AG04449 (cell line): ENCODE results near the gene NCSTN.

Experiments
- CTCF ChIA-PET: fragments of 350-600 bp; formaldehyde crosslinking; extraction: SDS; loops from one replicate; lab custom pipeline; 2021; ENCODE audit warnings: antibody characterized with exemption; lab: Yijun Ruan, JAX
- POLR2A ChIA-PET: fragments of 400-600, 350-600 bp; formaldehyde crosslinking; extraction: SDS; loops from one replicate; lab custom pipeline; 2020; ENCODE audit warnings: antibody characterized with exemption, inconsistent platforms; lab: Yijun Ruan, JAX
- DNase-seq: peaks from one replicate; pipeline ENCODE4 v3.0.0-alpha.2; 2010; ENCODE audit warnings: low read depth, low spot score
- H3K4me3 ChIP-seq: 2 replicates; pipeline ENCODE4 v1.5.1; 2011; ENCODE audit warnings: low read depth, mild to moderate bottlenecking, control low read depth, low read length
- TF ChIP-seq, protein P1 (sequence below): IDR thresholded peaks from one replicate; pipeline ENCODE4 v1.5.1; 2011; ENCODE audit warnings: mild to moderate bottlenecking, moderate library complexity, low read length, control low read depth, inconsistent platforms; ENCODE audit not compliant: insufficient read depth; ENCODE audit errors: missing control alignments

Gene NCSTN

DNA sequence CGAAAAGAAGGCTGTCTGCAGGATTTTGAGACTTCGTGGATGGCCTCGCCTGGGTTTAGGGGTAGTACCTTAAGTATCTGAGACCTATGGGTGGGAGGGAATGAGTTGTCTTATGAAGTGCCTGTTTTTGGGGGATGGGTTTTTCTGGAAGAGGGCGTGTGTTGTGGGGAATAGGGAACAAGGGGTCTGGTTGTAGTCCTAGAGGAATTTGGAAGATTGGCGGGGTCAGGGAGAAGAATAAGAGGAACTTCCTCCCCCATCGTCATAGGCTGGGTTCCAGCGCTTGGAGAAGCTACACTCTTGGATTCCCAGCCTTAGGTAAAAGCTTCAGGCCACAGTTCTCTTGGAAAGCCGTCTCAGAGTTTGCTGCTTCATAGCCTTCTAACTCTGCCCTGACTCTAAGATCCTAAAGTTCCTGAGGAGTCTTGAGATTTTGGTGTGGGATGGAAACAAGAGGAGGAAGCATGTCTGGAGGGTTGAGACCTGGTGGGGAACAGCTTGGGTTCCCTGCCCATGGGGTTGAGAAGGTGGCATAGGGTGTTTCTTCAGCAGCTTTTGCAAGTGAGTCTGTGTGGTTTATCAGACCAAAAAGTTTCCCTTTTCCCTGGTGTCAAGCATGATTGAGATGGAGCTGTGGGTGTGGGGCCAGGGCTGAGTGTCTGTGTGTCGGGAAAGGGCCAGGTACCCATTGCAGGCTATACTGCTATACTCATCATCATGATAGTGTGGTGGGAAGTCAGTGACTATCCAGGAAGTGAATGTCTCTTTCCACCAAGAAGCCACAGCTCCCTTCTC, 59.0 kb downstream of the NCSTN start:
- no peak for DNase-seq
- H3K4me3 ChIP-seq, result no peak overlapping the region
- TF ChIP-seq, protein P1, sequence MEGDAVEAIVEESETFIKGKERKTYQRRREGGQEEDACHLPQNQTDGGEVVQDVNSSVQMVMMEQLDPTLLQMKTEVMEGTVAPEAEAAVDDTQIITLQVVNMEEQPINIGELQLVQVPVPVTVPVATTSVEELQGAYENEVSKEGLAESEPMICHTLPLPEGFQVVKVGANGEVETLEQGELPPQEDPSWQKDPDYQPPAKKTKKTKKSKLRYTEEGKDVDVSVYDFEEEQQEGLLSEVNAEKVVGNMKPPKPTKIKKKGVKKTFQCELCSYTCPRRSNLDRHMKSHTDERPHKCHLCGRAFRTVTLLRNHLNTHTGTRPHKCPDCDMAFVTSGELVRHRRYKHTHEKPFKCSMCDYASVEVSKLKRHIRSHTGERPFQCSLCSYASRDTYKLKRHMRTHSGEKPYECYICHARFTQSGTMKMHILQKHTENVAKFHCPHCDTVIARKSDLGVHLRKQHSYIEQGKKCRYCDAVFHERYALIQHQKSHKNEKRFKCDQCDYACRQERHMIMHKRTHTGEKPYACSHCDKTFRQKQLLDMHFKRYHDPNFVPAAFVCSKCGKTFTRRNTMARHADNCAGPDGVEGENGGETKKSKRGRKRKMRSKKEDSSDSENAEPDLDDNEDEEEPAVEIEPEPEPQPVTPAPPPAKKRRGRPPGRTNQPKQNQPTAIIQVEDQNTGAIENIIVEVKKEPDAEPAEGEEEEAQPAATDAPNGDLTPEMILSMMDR, result no peak
- CTCF ChIA-PET, result interaction anchor here (1.6 kb wide), 1 partner anchor 209 kb away, joined by 3 read pairs; no protein-coding TSS in a partner anchor
- POLR2A ChIA-PET, result no interaction called here

DNA sequence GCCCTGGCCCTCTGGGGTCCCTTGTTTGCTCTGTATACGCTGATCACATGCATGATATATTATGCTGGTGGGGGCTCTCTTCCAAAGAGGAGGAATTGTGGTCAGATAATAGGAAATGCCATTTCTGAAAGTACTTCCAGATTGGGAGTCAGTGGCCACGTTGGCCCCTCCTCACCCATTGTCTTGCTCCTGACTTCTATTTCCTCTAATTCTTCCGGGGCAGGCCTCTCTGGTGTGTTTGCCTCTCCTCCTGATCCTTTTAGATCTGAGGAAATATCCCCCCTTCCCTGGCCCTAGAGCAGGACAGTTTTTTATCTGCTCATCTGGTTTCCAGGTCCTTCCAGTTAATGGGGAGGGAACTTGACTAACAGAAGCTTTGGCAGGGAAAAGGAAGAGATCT, 60.1 kb downstream of the NCSTN start:
- POLR2A ChIA-PET, result no interaction called here
- CTCF ChIA-PET, result interaction anchor here (1.6 kb wide), 1 partner anchor 210 kb away, joined by 3 read pairs; no protein-coding TSS in a partner anchor
- TF ChIP-seq, protein P1, result no peak
- no peak for DNase-seq
- H3K4me3 ChIP-seq, result no peak overlapping the region

DNA sequence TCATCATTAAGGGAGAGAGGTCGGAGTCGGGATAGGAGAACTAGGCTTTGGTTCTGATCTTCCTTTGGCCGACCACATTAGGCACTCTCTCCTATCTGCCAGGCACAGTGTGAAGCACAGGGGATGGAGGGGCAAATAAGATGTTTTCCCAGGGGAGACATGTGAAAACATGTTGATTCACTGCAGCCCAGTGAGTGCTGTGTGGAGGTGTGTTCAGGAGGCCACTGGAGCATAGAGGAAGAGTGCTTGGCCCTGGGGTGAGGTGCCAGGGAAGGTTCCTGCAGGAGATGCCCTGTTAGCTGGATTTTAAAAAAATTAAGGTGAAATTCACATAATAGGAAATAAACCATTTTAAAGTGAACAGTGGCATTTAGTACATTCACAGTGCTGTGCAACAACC, 60.9 kb downstream of the NCSTN start:
- TF ChIP-seq, protein P1, result no peak
- ChIA-PET CTCF (no interaction called here), POLR2A (no interaction called here)
- no peak overlapping the region for H3K4me3 ChIP-seq
- no peak for DNase-seq

DNA sequence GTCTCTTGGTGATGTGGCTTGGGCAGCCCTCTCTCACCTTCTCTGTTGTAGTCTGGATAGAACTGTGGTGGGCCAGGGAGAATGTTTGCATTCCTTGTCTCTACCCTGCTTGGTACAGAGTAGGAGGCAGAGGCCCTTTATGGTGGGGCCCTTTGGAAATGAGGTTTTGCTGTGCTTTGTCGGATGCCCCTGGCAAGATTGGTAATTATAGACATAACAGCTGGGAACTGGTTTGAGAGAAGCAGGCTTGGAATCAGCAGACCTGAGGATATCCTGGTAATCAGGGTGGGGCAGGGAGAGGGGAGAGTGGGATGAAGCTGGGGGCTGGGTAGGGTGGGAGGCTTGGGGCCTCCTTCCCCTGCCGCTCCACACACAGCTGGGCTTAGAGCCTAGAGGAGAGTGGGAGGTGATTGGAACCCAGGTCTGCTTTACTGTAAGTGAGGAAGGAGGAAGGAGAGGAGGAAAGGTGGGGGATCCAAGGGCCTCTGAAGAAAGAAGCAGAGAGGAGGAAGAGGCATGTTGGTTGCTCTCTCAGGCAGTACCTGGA, 62.2 kb downstream of the NCSTN start:
- H3K4me3 ChIP-seq, result no peak overlapping the region
- DNase-seq, result no peak
- POLR2A ChIA-PET, result no interaction called here
- TF ChIP-seq, protein P1, result no peak
- CTCF ChIA-PET, result no interaction called here

DNA sequence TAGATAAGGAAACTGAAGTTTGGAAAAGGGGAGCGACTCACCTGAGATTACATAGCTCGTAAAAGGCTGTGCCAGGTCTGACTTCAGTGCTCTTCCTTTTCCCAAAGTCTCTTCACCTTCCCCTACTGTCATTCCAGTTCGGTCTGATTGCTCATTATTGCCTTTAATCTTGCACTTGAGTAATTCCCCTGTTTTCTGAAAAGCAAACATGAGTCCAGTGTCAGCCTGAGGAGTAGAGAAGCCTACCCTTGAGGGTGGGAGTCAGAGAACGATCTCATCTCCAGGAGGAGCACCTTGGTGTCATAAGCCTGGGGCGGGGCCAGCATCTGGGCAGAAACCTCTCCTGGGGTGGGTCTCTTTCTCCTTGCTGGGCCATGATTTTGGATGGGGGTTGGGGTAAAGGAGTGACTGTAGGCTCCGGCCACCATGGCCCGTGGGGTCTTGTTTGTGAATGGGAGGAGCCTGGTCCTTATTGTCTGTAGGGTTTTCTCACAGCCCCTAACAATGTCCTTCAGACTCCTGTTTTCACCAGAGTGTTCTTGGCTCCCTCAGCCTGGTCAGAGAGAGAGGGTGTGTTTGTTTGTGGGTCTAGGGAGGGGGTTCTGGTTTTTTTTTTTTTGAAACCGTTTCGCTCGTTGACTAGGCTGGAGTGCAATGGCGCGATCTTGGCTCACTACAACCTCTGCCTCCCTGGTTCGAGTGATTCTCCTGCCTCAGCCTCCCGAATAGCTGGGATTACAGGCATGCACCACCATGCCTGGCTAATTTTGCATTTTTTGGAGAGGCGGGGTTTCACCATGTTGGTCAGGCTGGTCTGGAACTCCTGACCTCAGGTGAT, 63.2 kb downstream of the NCSTN start:
- no peak for DNase-seq
- CTCF ChIA-PET, result interaction anchor here (0.9 kb wide), 1 partner anchor 10 kb away, joined by 3 read pairs; no protein-coding TSS in a partner anchor
- no peak overlapping the region for H3K4me3 ChIP-seq
- POLR2A ChIA-PET, result no interaction called here
- TF ChIP-seq, protein P1, result no peak
